ENCODE results near the gene NUP58.
A peak's percentile ranks its signal among the peaks of the same experiment; 100 is the strongest.
"Not testable (repeated sequence)": the region's sequence is repeated elsewhere in the genome, so short reads cannot be mapped to it uniquely, and the experiment has no call there.

NUP58 gene

DNA sequence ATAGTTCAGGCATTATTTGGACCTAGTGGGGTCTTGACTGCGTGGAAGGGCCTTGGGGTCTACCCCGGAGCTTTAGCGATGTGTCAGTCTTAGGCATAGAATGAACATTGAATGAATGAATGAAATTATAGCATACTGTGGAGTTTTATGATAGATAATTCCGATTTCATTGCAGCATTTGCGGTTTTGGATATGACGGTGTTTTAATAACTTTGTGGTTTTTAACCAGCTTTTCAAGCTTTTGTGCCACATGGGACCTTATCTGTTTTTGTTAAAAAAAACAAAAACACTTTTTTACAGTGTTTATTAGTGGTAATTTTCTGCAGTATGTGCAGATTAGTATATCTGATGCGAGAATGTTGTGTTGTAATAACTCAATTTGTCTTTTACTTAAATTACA, 696 bp downstream of the NUP58 start:
- 2% methylated on average over 6 of the region's 7 CpGs for WGBS
- peaks cover 4% of the 10 kb centered on the region for H3K79me1 ChIP-seq (replicated peaks; ENCODE audit: low read length, poor library complexity, severe bottlenecking)
- peak overlapping the region; percentile 43 to 78 for H3K18ac ChIP-seq (ENCODE audit: low read depth in 1 of 2, low read length in 2 of 2)
- H2AFZ ChIP-seq (ENCODE audit: low read depth, low read length): peak overlapping the region; percentile 46
- no peak overlapping the region for H2BK12ac ChIP-seq (ENCODE audit: low read length in 2 of 2)
- peaks cover 12% of the 10 kb centered on the region for H3K4me1 ChIP-seq (ENCODE audit: control insufficient read depth, insufficient read depth, low read depth, low read length)
- H3K4me3 ChIP-seq (ENCODE audit: insufficient read depth in 1 of 2, low read depth in 1 of 2, low read length in 2 of 2): peak overlapping the region; percentile 97 to 98
- peak overlapping the region; percentile 91 for H2AK5ac ChIP-seq (ENCODE audit: low read length, severe bottlenecking)
- peak overlapping the region; percentile 75 for H3K4me2 ChIP-seq (ENCODE audit: low read length, poor library complexity, severe bottlenecking)
- H3K23ac ChIP-seq (ENCODE audit: low read length in 2 of 2): peak overlapping the region in 1 of 2 experiments; percentile 42
- peak overlapping the region; percentile 96 for H3K27ac ChIP-seq (ENCODE audit: low read length, poor library complexity, severe bottlenecking)
- peak overlapping the region in 1 of 2 experiments; percentile 79 for H3K14ac ChIP-seq (ENCODE audit: low read length in 2 of 2)
- H4K91ac ChIP-seq (ENCODE audit: low read length): no peak overlapping the region
- H3K9me3 ChIP-seq (ENCODE audit: control insufficient read depth, low read length): no peaks in the 10 kb centered on the region
- peak overlapping the region; percentile 63 for H2BK5ac ChIP-seq (ENCODE audit: low read depth, low read length, poor library complexity, severe bottlenecking)
- H3K9ac ChIP-seq (ENCODE audit: low read length): peak overlapping the region; percentile 98
- no peak overlapping the region for H2BK120ac ChIP-seq (ENCODE audit: low read depth, low read length)
- peaks cover 6 to 25% of the 10 kb centered on the region in 2 experiments for H3K36me3 ChIP-seq (ENCODE audit: control insufficient read depth in 1 of 2, insufficient read depth in 2 of 2, low read depth in 1 of 2, low read length in 2 of 2)
- H2BK15ac ChIP-seq (ENCODE audit: low read depth, poor library complexity, severe bottlenecking): no peak overlapping the region
- DNase-seq: no peak
- peaks cover 0 to under 1% of the 10 kb centered on the region in 2 experiments for H3K27me3 ChIP-seq (ENCODE audit: control insufficient read depth in 1 of 2, insufficient read depth in 1 of 2, low read length in 2 of 2)
- peak overlapping the region; percentile 81 to 94 for H3K4ac ChIP-seq (ENCODE audit: low read depth in 1 of 2, low read length in 2 of 2)
- peak overlapping the region; percentile 85 for H4K8ac ChIP-seq (ENCODE audit: low read length)

DNA sequence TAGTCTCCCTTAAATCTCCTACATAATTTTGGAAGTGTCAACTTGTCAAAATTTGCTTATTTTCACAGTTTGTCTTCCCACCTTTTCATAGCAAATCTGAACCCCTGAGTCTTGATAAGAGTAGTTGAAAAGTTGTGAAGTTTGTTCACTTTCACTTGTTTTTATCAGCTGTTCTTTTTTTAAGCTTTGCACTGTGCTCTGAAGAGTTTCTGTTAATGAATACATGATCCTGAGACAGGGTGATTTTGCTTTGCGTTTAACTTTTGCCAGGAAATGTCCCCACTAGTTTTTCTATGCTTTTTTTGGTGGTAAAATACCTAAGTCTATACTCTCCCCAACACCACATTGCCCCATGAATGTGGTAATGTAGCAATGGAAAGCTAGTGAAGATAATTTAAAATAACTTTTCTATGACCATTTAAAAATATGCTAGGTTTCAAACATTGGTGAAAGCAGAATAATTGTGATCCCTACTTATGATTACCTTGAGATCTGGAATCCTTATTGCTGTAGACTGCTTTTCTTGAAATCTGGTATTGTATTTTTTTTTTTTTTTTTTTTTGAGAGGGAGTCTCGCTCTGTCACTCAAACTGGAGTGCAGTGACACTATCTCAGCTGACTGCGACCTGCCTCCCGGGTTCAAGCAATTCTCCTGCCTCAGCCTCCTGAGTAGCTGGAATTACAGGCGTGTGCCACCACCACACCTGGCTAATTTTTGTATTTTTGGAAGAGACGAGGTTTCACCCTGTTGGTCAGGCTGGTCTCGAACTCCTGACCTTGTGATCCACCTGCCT, 5.4 kb downstream of the NUP58 start:
- Histone ChIP-seq H2BK120ac (ENCODE audit: low read depth, low read length) (no peak overlapping the region), H3K18ac (ENCODE audit: low read depth in 1 of 2, low read length in 2 of 2) (no peak overlapping the region), H3K79me1 (replicated peaks; ENCODE audit: low read length, poor library complexity, severe bottlenecking) (peaks cover 8% of the 10 kb centered on the region), H4K91ac (ENCODE audit: low read length) (no peak overlapping the region), H3K9me3 (ENCODE audit: control insufficient read depth, low read length) (no peaks in the 10 kb centered on the region), H4K8ac (ENCODE audit: low read length) (no peak overlapping the region), H3K4me3 (ENCODE audit: insufficient read depth in 1 of 2, low read depth in 1 of 2, low read length in 2 of 2) (no peak overlapping the region), H2BK15ac (ENCODE audit: low read depth, poor library complexity, severe bottlenecking) (no peak overlapping the region), H3K36me3 (ENCODE audit: control insufficient read depth in 1 of 2, insufficient read depth in 2 of 2, low read depth in 1 of 2, low read length in 2 of 2) (peaks cover 9 to 65% of the 10 kb centered on the region in 2 experiments), H3K4me2 (ENCODE audit: low read length, poor library complexity, severe bottlenecking) (no peak overlapping the region), H3K4me1 (ENCODE audit: control insufficient read depth, insufficient read depth, low read depth, low read length) (peaks cover 10% of the 10 kb centered on the region), H2AFZ (ENCODE audit: low read depth, low read length) (no peak overlapping the region), H2BK5ac (ENCODE audit: low read depth, low read length, poor library complexity, severe bottlenecking) (no peak overlapping the region), H3K4ac (ENCODE audit: low read depth in 1 of 2, low read length in 2 of 2) (no peak overlapping the region), H3K27me3 (ENCODE audit: control insufficient read depth in 1 of 2, insufficient read depth in 1 of 2, low read length in 2 of 2) (no peaks in the 10 kb centered on the region), H3K14ac (ENCODE audit: low read length in 2 of 2) (no peak overlapping the region), H2BK12ac (ENCODE audit: low read length in 2 of 2) (no peak overlapping the region), H3K23ac (ENCODE audit: low read length in 2 of 2) (no peak overlapping the region), H2AK5ac (ENCODE audit: low read length, severe bottlenecking) (peak overlapping the region; percentile 66), H3K27ac (ENCODE audit: low read length, poor library complexity, severe bottlenecking) (peak overlapping the region; percentile 57), H3K9ac (ENCODE audit: low read length) (no peak overlapping the region)
- 94% methylated on average over 6 of the region's 7 CpGs for WGBS
- no peak for DNase-seq

DNA sequence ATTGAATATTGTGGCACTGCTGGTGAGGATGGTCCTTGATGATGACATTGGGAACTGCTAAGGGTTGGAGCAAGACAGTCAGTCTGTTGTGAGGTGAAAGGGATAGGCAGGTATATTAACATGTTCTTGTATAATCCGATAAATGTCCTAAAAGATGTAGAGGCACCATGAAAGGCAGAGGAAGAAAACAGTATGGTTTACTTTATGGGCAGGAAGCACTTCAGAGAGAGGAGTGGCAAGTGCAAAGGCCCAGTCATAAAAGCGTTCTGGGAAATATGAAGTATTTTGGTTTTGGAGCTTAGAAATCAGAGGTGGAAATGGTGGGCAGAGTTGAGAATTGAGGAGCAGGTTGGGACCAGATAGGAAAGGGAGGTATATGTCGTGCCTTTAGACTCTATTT, 9.5 kb downstream of the NUP58 start:
- no peak overlapping the region for H4K8ac ChIP-seq (ENCODE audit: low read length)
- no peak overlapping the region for H3K23ac ChIP-seq (ENCODE audit: low read length in 2 of 2)
- H3K4me1 ChIP-seq (ENCODE audit: control insufficient read depth, insufficient read depth, low read depth, low read length): peaks cover 4% of the 10 kb centered on the region
- H3K4ac ChIP-seq (ENCODE audit: low read depth in 1 of 2, low read length in 2 of 2): no peak overlapping the region
- H2AK5ac ChIP-seq (ENCODE audit: low read length, severe bottlenecking): no peak overlapping the region
- no peak overlapping the region for H3K9ac ChIP-seq (ENCODE audit: low read length)
- H2BK12ac ChIP-seq (ENCODE audit: low read length in 2 of 2): no peak overlapping the region
- H2BK5ac ChIP-seq (ENCODE audit: low read depth, low read length, poor library complexity, severe bottlenecking): no peak overlapping the region
- peaks cover 16% of the 10 kb centered on the region for H3K79me1 ChIP-seq (replicated peaks; ENCODE audit: low read length, poor library complexity, severe bottlenecking)
- H3K9me3 ChIP-seq (ENCODE audit: control insufficient read depth, low read length): no peaks in the 10 kb centered on the region
- 97% methylated on average over 3 of the region's 3 CpGs for WGBS
- peaks cover 8 to 81% of the 10 kb centered on the region in 2 experiments for H3K36me3 ChIP-seq (ENCODE audit: control insufficient read depth in 1 of 2, insufficient read depth in 2 of 2, low read depth in 1 of 2, low read length in 2 of 2)
- no peak overlapping the region for H3K14ac ChIP-seq (ENCODE audit: low read length in 2 of 2)
- no peak overlapping the region for H4K91ac ChIP-seq (ENCODE audit: low read length)
- no peak overlapping the region for H3K4me3 ChIP-seq (ENCODE audit: insufficient read depth in 1 of 2, low read depth in 1 of 2, low read length in 2 of 2)
- H2BK15ac ChIP-seq (ENCODE audit: low read depth, poor library complexity, severe bottlenecking): no peak overlapping the region
- no peak overlapping the region for H3K4me2 ChIP-seq (ENCODE audit: low read length, poor library complexity, severe bottlenecking)
- no peak for DNase-seq
- no peaks in the 10 kb centered on the region for H3K27me3 ChIP-seq (ENCODE audit: control insufficient read depth in 1 of 2, insufficient read depth in 1 of 2, low read length in 2 of 2)
- no peak overlapping the region for H2BK120ac ChIP-seq (ENCODE audit: low read depth, low read length)
- H3K27ac ChIP-seq (ENCODE audit: low read length, poor library complexity, severe bottlenecking): no peak overlapping the region
- no peak overlapping the region for H2AFZ ChIP-seq (ENCODE audit: low read depth, low read length)
- H3K18ac ChIP-seq (ENCODE audit: low read depth in 1 of 2, low read length in 2 of 2): no peak overlapping the region

DNA sequence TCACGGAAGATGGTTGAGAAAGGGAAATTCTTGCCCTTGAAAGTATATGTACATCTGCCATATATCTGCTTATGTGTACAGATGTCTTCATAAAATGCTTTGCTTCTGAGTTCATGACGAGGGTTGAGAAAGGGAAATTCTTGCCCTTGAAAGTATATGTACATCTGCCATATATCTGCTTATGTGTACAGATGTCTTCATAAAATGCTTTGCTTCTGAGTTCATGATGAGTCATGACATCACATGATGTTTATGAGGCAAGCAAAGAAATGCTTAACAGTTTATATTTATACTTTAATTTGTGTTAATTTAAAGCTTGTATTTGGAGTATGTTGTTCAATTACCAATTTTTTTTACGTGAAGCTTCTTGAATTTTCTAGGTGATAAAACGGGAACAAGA, 17.5 kb downstream of the NUP58 start:
- H3K18ac ChIP-seq (ENCODE audit: low read depth in 1 of 2, low read length in 2 of 2); H3K27me3 ChIP-seq (ENCODE audit: control insufficient read depth in 1 of 2, insufficient read depth in 1 of 2, low read length in 2 of 2); H3K4me1 ChIP-seq (ENCODE audit: control insufficient read depth, insufficient read depth, low read depth, low read length); H3K9me3 ChIP-seq (ENCODE audit: control insufficient read depth, low read length); H2BK15ac ChIP-seq (ENCODE audit: low read depth, poor library complexity, severe bottlenecking); H2AFZ ChIP-seq (ENCODE audit: low read depth, low read length); H3K4me2 ChIP-seq (ENCODE audit: low read length, poor library complexity, severe bottlenecking); H2BK5ac ChIP-seq (ENCODE audit: low read depth, low read length, poor library complexity, severe bottlenecking); H3K23ac ChIP-seq (ENCODE audit: low read length in 2 of 2); H2AK5ac ChIP-seq (ENCODE audit: low read length, severe bottlenecking); H3K4ac ChIP-seq (ENCODE audit: low read depth in 1 of 2, low read length in 2 of 2); H3K79me1 ChIP-seq (replicated peaks; ENCODE audit: low read length, poor library complexity, severe bottlenecking); H2BK120ac ChIP-seq (ENCODE audit: low read depth, low read length); H3K4me3 ChIP-seq (ENCODE audit: insufficient read depth in 1 of 2, low read depth in 1 of 2, low read length in 2 of 2); H3K27ac ChIP-seq (ENCODE audit: low read length, poor library complexity, severe bottlenecking); H4K91ac ChIP-seq (ENCODE audit: low read length); H3K14ac ChIP-seq (ENCODE audit: low read length in 2 of 2); H2BK12ac ChIP-seq (ENCODE audit: low read length in 2 of 2); H4K8ac ChIP-seq (ENCODE audit: low read length): not testable (repeated sequence)
- WGBS: 81% methylated on average over 2 of the region's 4 CpGs
- peak overlapping the region; percentile 29 for H3K9ac ChIP-seq (ENCODE audit: low read length)
- peaks cover 9 to 90% of the 10 kb centered on the region in 2 experiments for H3K36me3 ChIP-seq (ENCODE audit: control insufficient read depth in 1 of 2, insufficient read depth in 2 of 2, low read depth in 1 of 2, low read length in 2 of 2)
- peak; percentile 90 for DNase-seq
